Neural cell (in vitro differentiated cells): ENCODE data around the gene GRM1. TPM values are rescaled to one million over a fixed set of nuclear protein-coding genes. Genes with fewer than 3 reads are reported as not detected.

Experiments
- H2AFZ ChIP-seq: fragments of 200-600, 300-800 bp; sonication (generic), shearing (Covaris generic); 2 replicates; pipeline ENCODE4 v1.6.0; 2014; ENCODE audit warnings: low read depth, mild to moderate bottlenecking, antibody characterized with exemption, low read length, moderate library complexity
- H3F3A ChIP-seq: fragments of 200-600 bp; shearing (Covaris generic); 2 replicates; pipeline ENCODE4 v1.6.1; 2016; ENCODE audit warnings: mild to moderate bottlenecking, moderate library complexity, mixed read lengths, antibody characterized with exemption, low read length; ENCODE audit not compliant: insufficient read depth, poor library complexity, severe bottlenecking
- H3K27ac ChIP-seq: fragments of 200-600, 300-800 bp; sonication (generic), shearing (Covaris generic); 2 replicates; pipeline ENCODE4 v1.5.1; 2014; ENCODE audit warnings: mild to moderate bottlenecking, low read length, moderate library complexity
- H3K27me3 ChIP-seq: fragments of 300-800, 200-600 bp; sonication (generic), shearing (Covaris generic); 2 replicates; pipeline ENCODE4 v1.6.0; 2014; ENCODE audit warnings: mild to moderate bottlenecking, low read depth, low read length, moderate library complexity; ENCODE audit not compliant: insufficient read depth
- H3K36me3 ChIP-seq: fragments of 300-800, 200-600 bp; sonication (generic), shearing (Covaris generic); 2 replicates; pipeline ENCODE4 v1.5.1; 2014; ENCODE audit warnings: mild to moderate bottlenecking, antibody characterized with exemption, low read length, moderate library complexity; ENCODE audit not compliant: insufficient read depth
- H3K4me2 ChIP-seq: fragments of 300-800, 200-600 bp; sonication (generic), shearing (Covaris generic); 2 replicates; pipeline ENCODE4 v1.6.0; 2014; ENCODE audit warnings: mild to moderate bottlenecking, low read length
- H3K4me3 ChIP-seq: fragments of 300-800, 200-600 bp; sonication (generic), shearing (Covaris generic); 2 replicates; pipeline ENCODE4 v1.5.1; 2014; ENCODE audit warnings: mild to moderate bottlenecking, low read length, moderate library complexity
- H3K79me2 ChIP-seq: fragments of 200-600 bp; shearing (Covaris generic); replicated peaks from 2 replicates; pipeline ENCODE4 v1.6.0; 2014; ENCODE audit warnings: mild to moderate bottlenecking, low read length, moderate library complexity; ENCODE audit not compliant: insufficient read depth
- H3K9ac ChIP-seq: fragments of 300-800, 200-600 bp; sonication (generic), shearing (Covaris generic); 2 replicates; pipeline ENCODE4 v1.6.1; 2016; ENCODE audit warnings: mild to moderate bottlenecking, low read length, mixed read lengths
- H3K9me2 ChIP-seq: fragments of 200-600 bp; shearing (Covaris generic); 2 replicates; pipeline ENCODE4 v1.6.1; 2016; ENCODE audit warnings: mild to moderate bottlenecking, low read length, mixed read lengths; ENCODE audit not compliant: insufficient read depth
- H3K9me3 ChIP-seq: fragments of 200-600, 300-800 bp; sonication (generic), shearing (Covaris generic); 2 replicates; pipeline ENCODE4 v1.6.1; 2016; ENCODE audit warnings: mild to moderate bottlenecking, mixed run types, low read length, moderate library complexity, mixed read lengths
- H4K20me1 ChIP-seq: fragments of 200-600 bp; shearing (Covaris generic); 2 replicates; pipeline ENCODE4 v1.6.1; 2016; ENCODE audit warnings: mild to moderate bottlenecking, mixed run types; ENCODE audit not compliant: insufficient read depth
- EP300 ChIP-seq: fragments of 450-650 bp; conservative IDR thresholded peaks from 2 replicates; pipeline ENCODE4 v1.6.1; 2014; ENCODE audit warnings: antibody characterized with exemption, mild to moderate bottlenecking, moderate library complexity; ENCODE audit not compliant: poor library complexity, severe bottlenecking
- EZH2 ChIP-seq: fragments of 200-600, 300-800 bp; shearing (Covaris generic), sonication (generic); IDR thresholded peaks from 2 replicates; pipeline ENCODE4 v1.6.1; 2014; ENCODE audit warnings: antibody characterized with exemption, low read length, borderline replicate concordance, mild to moderate bottlenecking; ENCODE audit not compliant: insufficient read depth, poor library complexity, severe bottlenecking
- MXI1 ChIP-seq: fragments of 450-650 bp; conservative IDR thresholded peaks from 2 replicates; pipeline ENCODE4 v1.6.1; 2014; ENCODE audit warnings: antibody characterized with exemption, mild to moderate bottlenecking; ENCODE audit not compliant: poor library complexity, severe bottlenecking
- POLR2AphosphoS5 ChIP-seq: IDR thresholded peaks from 2 replicates; pipeline ENCODE4 v1.6.1; 2012
- RAD21 ChIP-seq: fragments of 450-650 bp; conservative IDR thresholded peaks from 2 replicates; pipeline ENCODE4 v1.6.1; 2014; ENCODE audit warnings: antibody characterized with exemption, mild to moderate bottlenecking, moderate library complexity
- SMC3 ChIP-seq: fragments of 450-650 bp; conservative IDR thresholded peaks from 2 replicates; pipeline ENCODE4 v1.6.1; 2014; ENCODE audit warnings: antibody characterized with exemption, mild to moderate bottlenecking, moderate library complexity; ENCODE audit not compliant: poor library complexity
- TAF1 ChIP-seq: IDR thresholded peaks from 2 replicates; pipeline ENCODE4 v1.6.1; 2012; ENCODE audit warnings: low read depth
- polyA plus RNA-seq: library from polyadenylated mRNA; depleted of rRNA; stranded (reverse); fragments of >200 nt; gene quantifications from 2 replicates; pipeline ENCODE4 v1.2.3, GENCODE V29; 2014
- TF ChIP-seq, protein P1 (sequence below): IDR thresholded peaks from 2 replicates; pipeline ENCODE4 v1.6.1; 2012; ENCODE audit warnings: borderline replicate concordance
- TF ChIP-seq, protein P2 (sequence below): fragments of 450-650 bp; IDR thresholded peaks from 2 replicates; pipeline ENCODE4 v1.5.1; 2014; ENCODE audit warnings: antibody characterized with exemption, mild to moderate bottlenecking, moderate library complexity; ENCODE audit not compliant: poor library complexity, severe bottlenecking

Gene GRM1
- polyA plus RNA-seq, 1 donor from 2014 or later: 2.9 TPM

DNA sequence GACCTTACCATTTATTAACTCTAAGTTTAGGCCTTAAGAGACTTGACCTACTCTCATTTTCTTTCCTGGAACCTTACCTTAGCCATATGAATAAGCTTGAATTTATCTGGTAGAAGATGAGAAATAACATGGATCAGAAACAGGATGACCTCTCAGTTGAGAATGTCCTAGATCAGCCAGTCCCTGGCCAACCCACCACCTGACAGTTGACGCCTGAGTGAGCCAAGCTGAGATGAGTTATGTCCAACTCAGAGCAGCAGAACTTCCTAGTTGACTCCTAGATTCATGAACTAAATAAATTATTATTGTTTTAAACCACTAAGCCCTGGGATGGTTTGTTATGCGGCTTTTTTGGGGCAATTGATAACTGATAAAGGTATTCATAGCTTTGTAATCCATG, 281.8 kb downstream of the GRM1 start:
- no peak overlapping the region for H3K4me2 ChIP-seq
- no peaks in the 10 kb centered on the region for H4K20me1 ChIP-seq
- TF ChIP-seq, protein P1, sequence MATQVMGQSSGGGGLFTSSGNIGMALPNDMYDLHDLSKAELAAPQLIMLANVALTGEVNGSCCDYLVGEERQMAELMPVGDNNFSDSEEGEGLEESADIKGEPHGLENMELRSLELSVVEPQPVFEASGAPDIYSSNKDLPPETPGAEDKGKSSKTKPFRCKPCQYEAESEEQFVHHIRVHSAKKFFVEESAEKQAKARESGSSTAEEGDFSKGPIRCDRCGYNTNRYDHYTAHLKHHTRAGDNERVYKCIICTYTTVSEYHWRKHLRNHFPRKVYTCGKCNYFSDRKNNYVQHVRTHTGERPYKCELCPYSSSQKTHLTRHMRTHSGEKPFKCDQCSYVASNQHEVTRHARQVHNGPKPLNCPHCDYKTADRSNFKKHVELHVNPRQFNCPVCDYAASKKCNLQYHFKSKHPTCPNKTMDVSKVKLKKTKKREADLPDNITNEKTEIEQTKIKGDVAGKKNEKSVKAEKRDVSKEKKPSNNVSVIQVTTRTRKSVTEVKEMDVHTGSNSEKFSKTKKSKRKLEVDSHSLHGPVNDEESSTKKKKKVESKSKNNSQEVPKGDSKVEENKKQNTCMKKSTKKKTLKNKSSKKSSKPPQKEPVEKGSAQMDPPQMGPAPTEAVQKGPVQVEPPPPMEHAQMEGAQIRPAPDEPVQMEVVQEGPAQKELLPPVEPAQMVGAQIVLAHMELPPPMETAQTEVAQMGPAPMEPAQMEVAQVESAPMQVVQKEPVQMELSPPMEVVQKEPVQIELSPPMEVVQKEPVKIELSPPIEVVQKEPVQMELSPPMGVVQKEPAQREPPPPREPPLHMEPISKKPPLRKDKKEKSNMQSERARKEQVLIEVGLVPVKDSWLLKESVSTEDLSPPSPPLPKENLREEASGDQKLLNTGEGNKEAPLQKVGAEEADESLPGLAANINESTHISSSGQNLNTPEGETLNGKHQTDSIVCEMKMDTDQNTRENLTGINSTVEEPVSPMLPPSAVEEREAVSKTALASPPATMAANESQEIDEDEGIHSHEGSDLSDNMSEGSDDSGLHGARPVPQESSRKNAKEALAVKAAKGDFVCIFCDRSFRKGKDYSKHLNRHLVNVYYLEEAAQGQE: no peak
- TF ChIP-seq MXI1: no peak
- no peak for TF ChIP-seq SMC3
- no peak for TF ChIP-seq EZH2
- no peak for TF ChIP-seq POLR2AphosphoS5
- TF ChIP-seq TAF1: no peak
- TF ChIP-seq RAD21: no peak
- TF ChIP-seq, protein P2, sequence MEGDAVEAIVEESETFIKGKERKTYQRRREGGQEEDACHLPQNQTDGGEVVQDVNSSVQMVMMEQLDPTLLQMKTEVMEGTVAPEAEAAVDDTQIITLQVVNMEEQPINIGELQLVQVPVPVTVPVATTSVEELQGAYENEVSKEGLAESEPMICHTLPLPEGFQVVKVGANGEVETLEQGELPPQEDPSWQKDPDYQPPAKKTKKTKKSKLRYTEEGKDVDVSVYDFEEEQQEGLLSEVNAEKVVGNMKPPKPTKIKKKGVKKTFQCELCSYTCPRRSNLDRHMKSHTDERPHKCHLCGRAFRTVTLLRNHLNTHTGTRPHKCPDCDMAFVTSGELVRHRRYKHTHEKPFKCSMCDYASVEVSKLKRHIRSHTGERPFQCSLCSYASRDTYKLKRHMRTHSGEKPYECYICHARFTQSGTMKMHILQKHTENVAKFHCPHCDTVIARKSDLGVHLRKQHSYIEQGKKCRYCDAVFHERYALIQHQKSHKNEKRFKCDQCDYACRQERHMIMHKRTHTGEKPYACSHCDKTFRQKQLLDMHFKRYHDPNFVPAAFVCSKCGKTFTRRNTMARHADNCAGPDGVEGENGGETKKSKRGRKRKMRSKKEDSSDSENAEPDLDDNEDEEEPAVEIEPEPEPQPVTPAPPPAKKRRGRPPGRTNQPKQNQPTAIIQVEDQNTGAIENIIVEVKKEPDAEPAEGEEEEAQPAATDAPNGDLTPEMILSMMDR: no peak
- H3F3A ChIP-seq: no peaks in the 10 kb centered on the region
- H3K36me3 ChIP-seq: no peaks in the 10 kb centered on the region
- H2AFZ ChIP-seq: no peak overlapping the region
- no peak overlapping the region for H3K4me3 ChIP-seq
- H3K27ac ChIP-seq: no peak overlapping the region
- no peaks in the 10 kb centered on the region for H3K27me3 ChIP-seq
- H3K79me2 ChIP-seq: no peaks in the 10 kb centered on the region
- no peaks in the 10 kb centered on the region for H3K9me2 ChIP-seq
- H3K9ac ChIP-seq: no peak overlapping the region
- no peaks in the 10 kb centered on the region for H3K9me3 ChIP-seq

DNA sequence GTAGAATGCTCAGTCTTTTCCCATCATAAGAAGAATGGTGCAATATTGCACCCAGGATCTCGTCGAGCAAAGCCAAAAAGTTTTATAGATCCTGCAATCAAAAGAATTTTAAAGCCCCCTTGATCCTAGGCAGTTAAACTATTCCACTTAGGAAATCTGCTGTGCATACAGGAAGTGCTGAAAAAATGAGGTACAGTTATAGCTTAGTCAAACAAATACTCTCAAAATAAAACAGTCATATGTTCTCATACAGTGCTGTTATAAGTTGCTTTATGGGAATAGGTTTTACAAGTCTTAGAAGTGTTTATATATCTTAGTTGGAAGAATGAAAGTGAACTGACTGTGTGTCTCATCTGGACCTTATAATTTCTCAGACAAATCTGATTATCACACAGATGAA, 282.2 kb downstream of the GRM1 start:
- Histone ChIP-seq H3K4me3 (no peak overlapping the region), H3K9ac (no peak overlapping the region)

More for the DNA sequence above, 282.2 kb downstream of the GRM1 start:
- H3K27me3 ChIP-seq: no peaks in the 10 kb centered on the region
- H3K9me2 ChIP-seq: no peaks in the 10 kb centered on the region
- TF ChIP-seq RAD21 (no peak), SMC3 (no peak), MXI1 (no peak), TAF1 (no peak), EZH2 (no peak), EP300 (no peak), POLR2AphosphoS5 (no peak)
- TF ChIP-seq, protein P2: no peak
- TF ChIP-seq, protein P1: no peak
- H3K27ac ChIP-seq: no peak overlapping the region
- no peak overlapping the region for H2AFZ ChIP-seq
- H4K20me1 ChIP-seq: no peaks in the 10 kb centered on the region
- H3K79me2 ChIP-seq: no peaks in the 10 kb centered on the region
- no peaks in the 10 kb centered on the region for H3F3A ChIP-seq
- no peak overlapping the region for H3K4me2 ChIP-seq
- H3K36me3 ChIP-seq: no peaks in the 10 kb centered on the region
- H3K9me3 ChIP-seq: no peaks in the 10 kb centered on the region
